Measurements from ENCODE around the gene EFTUD2. TPM values are rescaled to one million over a fixed set of nuclear protein-coding genes. Genes with fewer than 3 reads are reported as not detected.

Gene EFTUD2
- total RNA-seq, 1 experiment from 2014 or later: 150 TPM

- Histone ChIP-seq H3K9me2 (ENCODE audit: insufficient read depth) (no peaks in the 10 kb centered on the region), H3K9ac (ENCODE audit: low read length) (peak overlapping the region; percentile 68), H3K4me2 (ENCODE audit: low read length) (peak overlapping the region; percentile 65), H3K27me3 (ENCODE audit: insufficient read depth, low read length) (no peaks in the 10 kb centered on the region), H3K27ac (ENCODE audit: low read depth, low read length) (peak overlapping the region; percentile 91), H4K20me1 (ENCODE audit: insufficient read depth) (no peaks in the 10 kb centered on the region), H3K79me2 (ENCODE audit: insufficient read depth, low read length) (peaks cover 89% of the 10 kb centered on the region), H2AFZ (ENCODE audit: low read depth, low read length, poor library complexity, severe bottlenecking) (no peak overlapping the region), H3K4me1 (ENCODE audit: control insufficient read depth in 1 of 2, insufficient read depth in 2 of 2, low read length in 2 of 2) (peaks cover 65 to 96% of the 10 kb centered on the region in 2 experiments), H3K9me3 (ENCODE audit: control insufficient read depth in 1 of 2, insufficient read depth in 1 of 2, low read depth in 1 of 2, low read length in 2 of 2) (no peaks in the 10 kb centered on the region), H3K4me3 (replicated peaks in 1 of 2; ENCODE audit: low read depth in 1 of 2, low read length in 2 of 2) (peak overlapping the region; percentile 16 to 32), H3K36me3 (ENCODE audit: control insufficient read depth in 1 of 2, insufficient read depth in 2 of 2, low read length in 2 of 2) (no peaks in the 10 kb centered on the region; a peak in 1 of 4 replicates)
- peak; percentile 98 for DNase-seq (ENCODE audit: low read depth, low spot score)
- RAD21 ChIA-PET (ENCODE audit: low non-redundant PET in 1 of 2, low total read pairs in 2 of 2, uncharacterized antibody in 2 of 2, unreplicated experiment in 2 of 2): no interaction called here
- CTCF ChIA-PET: interaction anchor here (1.5 kb wide), 1 partner anchor 11 kb away, joined by 7 read pairs; no protein-coding TSS in a partner anchor
- no TSS peak for BruUV-seq (replicated peaks)
- intact Hi-C loops (cut with micrococcal nuclease): no loop called here
- peak; percentile 91 for ATAC-seq
- POLR2A ChIA-PET: interaction anchor here (0.6 to 1.5 kb wide), 3 partner anchors 19 to 28 kb away, joined by 3 to 4 read pairs (median 4); no protein-coding TSS in a partner anchor
- TF ChIP-seq FOSL1 (IDR thresholded peaks at IDR 0.05; ENCODE audit: low read depth) (peak; percentile 98), EZH2phosphoT487 (IDR thresholded peaks at IDR 0.05; ENCODE audit: borderline replicate concordance) (no peak), CBX3 (IDR thresholded peaks at IDR 0.05; ENCODE audit: low read depth) (peak; percentile 77; the same call in 1 of the 2 replicates), SRF (IDR thresholded peaks at IDR 0.05; ENCODE audit: low read depth) (peak; percentile 74), YY1 (IDR thresholded peaks at IDR 0.05; ENCODE audit: extremely low read depth, insufficient replicate concordance, low read depth, low read length) (no peak), REST (IDR thresholded peaks at IDR 0.05; ENCODE audit: low read depth) (no peak), ATF3 (IDR thresholded peaks at IDR 0.05) (no peak), CEBPB (IDR thresholded peaks at IDR 0.05; ENCODE audit: low read depth) (peak; percentile 71; the same call in 1 of the 2 replicates), TCF7L2 (IDR thresholded peaks at IDR 0.05; ENCODE audit: borderline replicate concordance, extremely low read depth, insufficient read depth, insufficient read length) (peak; percentile 29), POLR2AphosphoS5 (IDR thresholded peaks at IDR 0.05; ENCODE audit: low read depth, low read length) (peak; percentile 42; the same call in 1 of the 2 replicates), EZH2 (IDR thresholded peaks at IDR 0.05) (no peak), POLR2A (IDR thresholded peaks at IDR 0.05; ENCODE audit: borderline replicate concordance, extremely low read depth, insufficient read depth, insufficient read length) (no peak), RAD21 (IDR thresholded peaks at IDR 0.05; ENCODE audit: low read depth) (peak; percentile 6; the same call in 1 of the 2 replicates), CTCF (IDR thresholded peaks at IDR 0.05 in 2 of 3, conservative IDR thresholded peaks at IDR 0.05 in 1 of 3; ENCODE audit: borderline replicate concordance in 1 of 3, insufficient read depth in 1 of 3, low read depth in 2 of 3, low read length in 2 of 3) (no peak), MAX (IDR thresholded peaks at IDR 0.05) (peak; percentile 63; the same call in 1 of the 2 replicates), SIN3A (IDR thresholded peaks at IDR 0.05; ENCODE audit: low read depth) (peak; percentile 57; the same call in 1 of the 2 replicates), ZNF274 (IDR thresholded peaks at IDR 0.05; ENCODE audit: low read depth, low read length) (no peak), EGR1 (IDR thresholded peaks at IDR 0.05; ENCODE audit: low read depth) (0 out of 2 replicates have a peak, but pooled peaks have one; percentile 13), JUND (IDR thresholded peaks at IDR 0.05) (peak; percentile 94), SP1 (IDR thresholded peaks at IDR 0.05; ENCODE audit: low read depth) (peak; percentile 81), ZFX (IDR thresholded peaks at IDR 0.05) (no peak), ELF1 (IDR thresholded peaks at IDR 0.05; ENCODE audit: borderline replicate concordance, low read depth) (no peak)
Measured at GRCh38 chr17:44820631-44821212, 78.5 kb downstream of the EFTUD2 start.
